SK-N-MC (cell line): ENCODE results near the gene ATG3.

Source experiments
- EZH2 ChIP-seq: fragments of 200-600 bp; sonication (generic); IDR thresholded peaks from one replicate; pipeline ENCODE4 v1.6.1; 2017; ENCODE audit warnings: antibody characterized with exemption
- FOXP2 ChIP-seq: optimal IDR thresholded peaks from 2 replicates; pipeline ENCODE3; 2011; ENCODE audit warnings: mild to moderate bottlenecking, moderate library complexity; ENCODE audit not compliant: insufficient read depth; ENCODE audit errors: extremely low read length, control extremely low read depth
- POLR2AphosphoS5 ChIP-seq: IDR thresholded peaks from 2 replicates; pipeline ENCODE4 v1.6.1; 2012; ENCODE audit warnings: mild to moderate bottlenecking, low read depth, low read length, borderline replicate concordance

DNA sequence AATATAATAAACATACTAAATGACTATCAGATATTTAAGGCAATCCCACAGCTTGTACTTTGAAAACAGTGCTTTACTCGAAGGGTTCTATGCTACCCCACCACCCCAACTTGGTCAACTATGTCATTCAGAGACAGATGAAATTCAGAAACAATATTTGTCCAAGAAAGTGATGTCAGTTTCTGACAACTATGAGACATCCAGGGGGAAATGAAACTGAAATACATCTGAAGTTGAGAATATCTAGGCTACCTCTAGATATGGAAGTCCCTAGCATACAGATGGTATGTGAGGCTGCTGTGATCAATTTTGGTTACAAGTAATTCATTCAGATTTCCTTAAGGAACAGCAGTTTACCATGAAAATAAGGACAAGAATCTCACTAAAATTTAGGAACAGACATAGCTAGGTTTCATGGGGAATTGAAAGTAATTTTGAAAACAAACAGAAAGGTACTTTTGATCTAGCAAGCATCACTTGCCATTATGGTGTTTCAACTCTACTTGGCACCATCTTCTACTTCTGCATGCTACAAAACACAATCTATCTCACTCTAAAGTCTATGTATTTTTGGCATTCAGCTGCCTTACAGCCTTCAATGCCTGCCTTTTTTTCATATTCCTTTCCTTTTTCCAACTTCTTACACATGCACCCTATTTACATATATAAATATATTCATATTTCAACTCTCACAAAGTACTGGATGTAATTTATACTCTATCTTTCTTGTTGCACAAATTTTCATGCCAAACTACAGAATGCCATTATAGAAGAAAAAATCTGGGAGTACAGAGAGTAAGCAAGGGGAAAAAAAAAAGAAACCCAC lies 21.7 kb downstream of the ATG3 start:
- TF ChIP-seq EZH2 (no peak), POLR2AphosphoS5 (no peak), FOXP2 (no peak)
